ENCODE results near the gene SLC11A2. TPM values are rescaled to one million over a fixed set of nuclear protein-coding genes. Genes with fewer than 3 reads are reported as not detected.

The SLC11A2 gene
- total and polyA plus RNA-seq, 2 of the 13 experiments (the other 11 are each of a cell fraction or from before 2014, with no cell fraction given), result 71.7 to 77.0 TPM

- TF ChIP-seq CBX2 (IDR thresholded peaks at IDR 0.05; ENCODE audit: low read depth, low read length) (no peak), CBX2 (CRISPR knock-in tag; IDR thresholded peaks at IDR 0.05; ENCODE audit: low read depth) (0 out of 2 replicates have a peak, but pooled peaks have one; percentile 49), SRSF4 (IDR thresholded peaks at IDR 0.05; ENCODE audit: low read depth, low read length, poor library complexity, severe bottlenecking) (no peak), ZNF567 (CRISPR knock-in tag; IDR thresholded peaks at IDR 0.05; ENCODE audit: borderline replicate concordance) (no peak), ZNF576 (CRISPR knock-in tag; IDR thresholded peaks at IDR 0.05) (peak; percentile 75; the same call in 1 of the 2 replicates), CREM (IDR thresholded peaks at IDR 0.05) (peak; percentile 25; the same call in 1 of the 2 replicates), CREM (CRISPR knock-in tag; IDR thresholded peaks at IDR 0.05) (no peak), ZNF264 (CRISPR knock-in tag; IDR thresholded peaks at IDR 0.05) (peak; percentile 59; the same call in 1 of the 2 replicates), ZNF709 (CRISPR knock-in tag; IDR thresholded peaks at IDR 0.05) (peak; percentile 74; the same call in 1 of the 2 replicates), GATAD2A (CRISPR knock-in tag; IDR thresholded peaks at IDR 0.05) (no peak), PREB (CRISPR knock-in tag; IDR thresholded peaks at IDR 0.05) (no peak), ZNF784 (CRISPR knock-in tag; IDR thresholded peaks at IDR 0.05; ENCODE audit: borderline replicate concordance) (peak; percentile 95; the same call in 1 of the 2 replicates), ZNF577 (CRISPR knock-in tag; IDR thresholded peaks at IDR 0.05; ENCODE audit: borderline replicate concordance, low read depth) (no peak), ZBTB20 (CRISPR knock-in tag; IDR thresholded peaks at IDR 0.05; ENCODE audit: borderline replicate concordance, low read depth) (peak; percentile 29; the same call in 1 of the 2 replicates), ZNF496 (CRISPR knock-in tag; IDR thresholded peaks at IDR 0.05; ENCODE audit: insufficient replicate concordance) (no peak), ZMYM3 (CRISPR knock-in tag; IDR thresholded peaks at IDR 0.05) (no peak), BCLAF1 (IDR thresholded peaks at IDR 0.05) (no peak), SMARCE1 (IDR thresholded peaks at IDR 0.05; ENCODE audit: borderline replicate concordance) (no peak)
- TF ChIP-seq, protein P1, sequence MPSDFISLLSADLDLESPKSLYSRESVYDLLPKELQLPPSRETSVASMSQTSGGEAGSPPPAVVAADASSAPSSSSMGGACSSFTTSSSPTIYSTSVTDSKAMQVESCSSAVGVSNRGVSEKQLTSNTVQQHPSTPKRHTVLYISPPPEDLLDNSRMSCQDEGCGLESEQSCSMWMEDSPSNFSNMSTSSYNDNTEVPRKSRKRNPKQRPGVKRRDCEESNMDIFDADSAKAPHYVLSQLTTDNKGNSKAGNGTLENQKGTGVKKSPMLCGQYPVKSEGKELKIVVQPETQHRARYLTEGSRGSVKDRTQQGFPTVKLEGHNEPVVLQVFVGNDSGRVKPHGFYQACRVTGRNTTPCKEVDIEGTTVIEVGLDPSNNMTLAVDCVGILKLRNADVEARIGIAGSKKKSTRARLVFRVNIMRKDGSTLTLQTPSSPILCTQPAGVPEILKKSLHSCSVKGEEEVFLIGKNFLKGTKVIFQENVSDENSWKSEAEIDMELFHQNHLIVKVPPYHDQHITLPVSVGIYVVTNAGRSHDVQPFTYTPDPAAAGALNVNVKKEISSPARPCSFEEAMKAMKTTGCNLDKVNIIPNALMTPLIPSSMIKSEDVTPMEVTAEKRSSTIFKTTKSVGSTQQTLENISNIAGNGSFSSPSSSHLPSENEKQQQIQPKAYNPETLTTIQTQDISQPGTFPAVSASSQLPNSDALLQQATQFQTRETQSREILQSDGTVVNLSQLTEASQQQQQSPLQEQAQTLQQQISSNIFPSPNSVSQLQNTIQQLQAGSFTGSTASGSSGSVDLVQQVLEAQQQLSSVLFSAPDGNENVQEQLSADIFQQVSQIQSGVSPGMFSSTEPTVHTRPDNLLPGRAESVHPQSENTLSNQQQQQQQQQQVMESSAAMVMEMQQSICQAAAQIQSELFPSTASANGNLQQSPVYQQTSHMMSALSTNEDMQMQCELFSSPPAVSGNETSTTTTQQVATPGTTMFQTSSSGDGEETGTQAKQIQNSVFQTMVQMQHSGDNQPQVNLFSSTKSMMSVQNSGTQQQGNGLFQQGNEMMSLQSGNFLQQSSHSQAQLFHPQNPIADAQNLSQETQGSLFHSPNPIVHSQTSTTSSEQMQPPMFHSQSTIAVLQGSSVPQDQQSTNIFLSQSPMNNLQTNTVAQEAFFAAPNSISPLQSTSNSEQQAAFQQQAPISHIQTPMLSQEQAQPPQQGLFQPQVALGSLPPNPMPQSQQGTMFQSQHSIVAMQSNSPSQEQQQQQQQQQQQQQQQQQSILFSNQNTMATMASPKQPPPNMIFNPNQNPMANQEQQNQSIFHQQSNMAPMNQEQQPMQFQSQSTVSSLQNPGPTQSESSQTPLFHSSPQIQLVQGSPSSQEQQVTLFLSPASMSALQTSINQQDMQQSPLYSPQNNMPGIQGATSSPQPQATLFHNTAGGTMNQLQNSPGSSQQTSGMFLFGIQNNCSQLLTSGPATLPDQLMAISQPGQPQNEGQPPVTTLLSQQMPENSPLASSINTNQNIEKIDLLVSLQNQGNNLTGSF (CRISPR knock-in tag; IDR thresholded peaks at IDR 0.05), result 0 out of 2 replicates have a peak, but pooled peaks have one; percentile 46
Measured at GRCh38 chr12:51025836-51026638, at the start of gene SLC11A2 (continued).

All from HepG2 (cell line).